HG02623 (cell line): Measurements from ENCODE around the gene KIR3DL2.
"Not testable (repeated sequence)": the region's sequence is repeated elsewhere in the genome, so short reads cannot be mapped to it uniquely, and the experiment has no call there.

Source experiments
- ATAC-seq: cut with Tn5 transposase; IDR thresholded peaks from one replicate; pipeline ENCODE4 v1.9.1; 2021; ENCODE audit warnings: moderate library complexity; ENCODE audit not compliant: unreplicated experiment

Gene KIR3DL2

DNA sequence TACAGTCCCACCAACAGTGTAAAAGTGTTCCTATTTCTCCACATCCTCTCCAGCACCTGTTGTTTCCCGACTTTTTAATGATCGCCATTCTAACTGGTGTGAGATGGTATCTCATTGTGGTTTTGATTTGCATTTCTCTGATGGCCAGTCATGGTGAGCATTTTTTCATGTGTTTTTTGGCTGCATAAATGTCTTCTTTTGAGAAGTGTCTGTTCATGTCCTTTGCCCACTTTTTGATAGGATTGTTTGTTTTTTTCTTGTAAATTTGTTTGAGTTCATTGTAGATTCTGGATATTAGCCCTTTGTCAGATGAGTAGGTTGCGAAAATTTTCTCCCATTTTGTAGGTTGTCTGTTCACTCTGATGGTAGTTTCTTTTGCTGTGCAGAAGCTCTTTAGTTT is 13.2 kb downstream of the KIR3DL2 start:
- not testable (repeated sequence) for ATAC-seq

DNA sequence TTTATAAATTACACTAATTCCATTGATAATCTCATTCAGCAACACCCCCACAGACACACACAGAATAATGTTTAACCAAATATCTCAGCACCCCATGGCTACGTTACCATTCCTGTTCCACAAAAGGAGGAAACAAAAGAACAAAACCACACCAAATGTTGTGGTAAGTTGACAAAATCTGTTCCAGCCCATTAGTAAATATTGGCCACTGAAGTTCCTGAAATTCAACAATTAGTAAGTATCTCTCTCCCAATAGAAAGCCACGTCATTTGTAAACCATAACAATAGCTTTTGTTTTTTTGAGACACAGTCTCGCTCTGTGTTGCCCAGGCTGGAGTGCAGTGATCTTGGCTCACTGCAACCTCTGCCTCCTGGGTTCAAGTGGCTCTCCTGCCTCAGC is 21.5 kb downstream of the KIR3DL2 start:
- ATAC-seq: no peak

DNA sequence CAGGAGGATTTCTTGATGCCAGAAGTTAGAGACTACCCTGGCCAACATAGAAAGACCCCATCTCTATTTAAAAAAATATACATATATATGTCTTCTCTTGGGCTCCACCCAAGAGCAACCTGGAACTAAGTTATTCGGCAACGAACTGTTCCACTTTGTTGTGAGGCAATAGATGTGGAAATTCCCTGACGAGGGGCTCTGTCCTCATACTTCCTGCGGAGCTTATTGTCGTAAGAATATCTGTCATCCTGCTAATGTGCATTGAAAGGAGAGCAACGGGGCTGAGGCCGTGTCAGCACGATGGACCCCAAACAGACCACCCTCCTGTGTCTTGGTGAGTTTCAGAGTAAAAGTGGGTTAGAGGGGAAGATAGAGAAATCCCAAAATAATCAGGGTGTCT is 23.7 kb downstream of the KIR3DL2 start, which contains the start of gene FCAR:
Gene FCAR, plus strand, starts transcription at position 246 of the 400 bp plus-strand sequence. Its CDS starts 55 bp downstream, at position 301.
- ATAC-seq: no peak

DNA sequence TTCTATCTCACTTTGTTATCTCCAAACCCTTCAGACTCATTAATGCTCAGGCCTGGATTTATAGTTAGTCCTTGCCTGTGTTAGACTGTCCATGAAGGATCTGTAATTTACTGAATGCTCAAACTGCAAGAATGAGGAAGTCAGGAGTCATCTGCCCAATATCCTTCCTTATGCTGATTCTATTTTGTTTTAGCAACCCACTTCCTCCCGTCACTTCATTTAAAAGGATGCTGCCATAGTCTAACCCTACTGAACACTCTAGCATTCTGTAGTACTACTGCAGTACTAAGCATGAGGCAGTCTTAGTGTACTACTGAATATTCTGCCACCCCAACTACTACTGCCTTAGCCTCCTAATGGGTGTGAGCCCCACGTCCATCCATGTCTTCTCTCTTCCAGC is 25.3 kb downstream of the KIR3DL2 start:
- no peak for ATAC-seq

DNA sequence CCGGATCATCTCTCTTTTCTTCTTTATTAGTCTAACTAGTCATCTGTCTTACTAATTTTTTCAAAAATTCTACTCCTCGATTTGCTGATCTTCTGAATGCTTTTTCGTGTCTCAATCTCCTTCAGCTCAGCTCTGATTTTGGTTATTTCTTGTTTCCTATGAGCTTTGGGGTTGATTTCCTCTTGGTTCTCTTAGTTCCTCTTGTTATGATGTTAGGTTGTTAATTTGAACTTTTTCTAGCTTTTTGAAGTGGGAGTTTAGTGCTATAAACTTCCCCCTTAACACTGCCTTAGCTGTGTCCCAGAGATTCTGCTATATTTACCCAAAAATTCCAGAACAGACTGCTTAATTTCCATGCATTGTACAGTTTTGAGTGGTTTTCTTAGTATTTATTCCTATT is 27.2 kb downstream of the KIR3DL2 start:
- ATAC-seq: no peak

DNA sequence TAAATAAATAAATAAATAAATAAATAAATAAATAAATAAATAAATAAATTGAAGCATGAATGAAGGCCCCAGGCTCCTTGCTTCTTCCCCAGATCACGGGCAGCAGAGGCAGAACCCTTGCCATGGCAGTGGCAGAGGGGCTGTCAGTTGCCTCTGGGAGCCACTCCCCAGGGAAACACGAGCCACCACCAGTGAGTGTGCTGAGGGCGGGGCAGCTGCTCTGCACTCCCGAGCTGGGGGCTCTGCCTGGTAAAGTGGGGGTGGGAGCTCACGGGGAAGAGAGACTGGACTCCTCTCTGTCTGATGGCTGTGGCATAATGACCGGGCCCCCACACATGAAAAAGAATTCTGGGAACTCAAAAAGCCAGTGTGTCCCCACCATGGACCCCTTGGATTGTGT is 31.6 kb downstream of the KIR3DL2 start:
- no peak for ATAC-seq

DNA sequence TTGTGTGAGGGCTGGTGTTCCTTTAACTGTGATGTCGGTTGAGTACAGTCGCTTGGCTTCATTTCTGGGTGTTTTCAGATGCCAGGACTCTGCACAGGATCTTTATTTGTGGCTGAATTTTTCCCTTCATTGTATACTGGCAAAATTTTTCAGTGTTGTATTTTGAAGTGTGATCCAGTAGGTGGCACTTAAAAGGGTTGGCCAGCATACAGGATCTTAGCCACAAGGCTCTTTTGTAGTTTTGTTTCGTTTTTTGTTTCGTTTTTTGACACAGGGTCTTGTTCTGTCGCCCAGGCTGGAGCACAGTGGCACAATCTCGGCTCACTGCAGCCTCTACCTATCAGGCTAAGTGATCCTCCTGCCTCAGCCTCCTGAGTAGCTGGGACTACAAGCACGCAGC is 32.5 kb downstream of the KIR3DL2 start:
- ATAC-seq: no peak

DNA sequence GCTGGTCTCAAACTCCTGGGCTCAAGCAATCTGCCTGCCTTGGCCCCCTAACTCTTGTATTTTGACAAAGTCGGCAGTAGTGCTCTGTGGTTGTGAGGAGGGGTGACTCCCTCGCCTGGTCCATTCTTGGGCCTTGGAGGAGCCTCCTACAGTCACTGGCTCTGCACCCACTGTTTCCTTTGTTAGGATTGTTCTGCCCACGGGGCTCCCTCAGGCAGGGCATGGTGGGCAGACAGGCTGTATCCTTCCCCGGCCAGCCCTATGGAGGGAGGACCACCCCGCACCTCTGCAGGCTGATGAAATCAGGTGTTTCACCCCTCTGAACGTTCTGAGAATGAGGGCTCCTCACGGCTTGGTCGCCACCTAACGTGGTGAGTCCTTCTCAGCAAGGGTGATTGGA is 33.0 kb downstream of the KIR3DL2 start:
- no peak for ATAC-seq

DNA sequence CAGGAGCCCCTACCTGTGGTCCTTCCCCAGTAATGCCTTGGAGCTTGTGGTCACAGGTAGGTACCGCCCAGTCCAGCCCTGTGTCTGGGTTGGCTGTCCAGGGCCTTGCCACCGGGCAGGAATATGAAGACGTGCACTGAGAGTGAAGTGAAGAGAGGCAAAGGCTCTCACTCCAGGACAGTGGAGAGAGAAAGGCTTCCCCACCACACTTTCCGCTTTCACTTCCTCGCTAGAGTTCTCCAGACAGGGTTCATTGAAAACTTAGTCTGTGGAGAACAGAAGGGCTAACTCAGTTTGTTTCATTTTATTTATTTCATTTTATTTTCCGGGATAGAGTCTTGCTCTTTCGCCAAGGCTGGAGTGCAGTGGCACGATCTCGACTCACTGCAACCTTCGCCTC is 38.0 kb downstream of the KIR3DL2 start:
- ATAC-seq: no peak

DNA sequence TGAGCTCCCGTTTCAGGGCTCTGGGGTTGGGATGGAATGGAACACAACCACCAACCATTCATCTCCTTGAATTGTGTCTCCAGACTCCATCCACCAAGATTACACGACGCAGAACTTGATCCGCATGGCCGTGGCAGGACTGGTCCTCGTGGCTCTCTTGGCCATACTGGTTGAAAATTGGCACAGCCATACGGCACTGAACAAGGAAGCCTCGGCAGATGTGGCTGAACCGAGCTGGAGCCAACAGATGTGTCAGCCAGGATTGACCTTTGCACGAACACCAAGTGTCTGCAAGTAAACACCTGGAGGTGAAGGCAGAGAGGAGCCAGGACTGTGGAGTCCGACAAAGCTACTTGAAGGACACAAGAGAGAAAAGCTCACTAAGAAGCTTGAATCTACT is 39.3 kb downstream of the KIR3DL2 start:
- no peak for ATAC-seq

DNA sequence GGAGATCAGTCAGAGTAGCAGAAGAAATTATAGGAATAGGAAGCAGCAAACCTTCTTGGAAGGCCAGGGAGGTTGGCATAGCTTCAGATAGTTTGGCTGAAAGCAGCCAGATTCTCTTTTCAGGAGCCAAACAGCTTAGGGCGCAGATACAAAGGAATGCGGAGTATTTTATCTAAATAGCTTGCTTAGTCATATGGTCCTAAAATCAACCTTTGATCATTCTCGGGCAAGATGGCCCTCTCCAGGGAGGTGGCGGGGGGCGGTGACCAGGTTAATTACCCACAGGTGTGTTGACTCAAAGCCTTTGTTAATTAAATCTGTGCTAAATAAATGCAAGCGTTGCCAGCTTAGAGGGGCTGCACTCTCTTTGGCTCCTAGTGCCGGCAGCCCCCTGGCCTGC is 43.2 kb downstream of the KIR3DL2 start:
- ATAC-seq: no peak

DNA sequence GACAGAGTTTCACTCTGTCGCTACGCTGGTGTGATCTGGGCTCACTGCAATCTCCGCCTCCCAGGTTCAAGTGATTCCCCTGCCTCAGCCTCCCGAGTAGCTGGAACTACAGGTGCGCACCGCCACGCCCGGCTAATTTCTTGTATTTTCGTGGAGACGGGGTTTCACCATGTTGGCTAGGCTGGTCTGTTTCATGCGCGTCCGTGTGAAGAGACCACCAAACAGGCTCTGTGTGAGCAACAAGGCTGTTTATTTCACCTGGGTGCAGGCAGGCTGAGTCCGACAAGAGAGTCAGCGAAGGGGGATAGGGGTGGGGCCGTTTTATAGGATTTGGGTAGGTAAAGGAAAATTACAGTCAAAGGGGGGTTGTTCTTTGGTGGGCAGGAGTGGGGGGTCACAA is 43.9 kb downstream of the KIR3DL2 start:
- not testable (repeated sequence) for ATAC-seq

DNA sequence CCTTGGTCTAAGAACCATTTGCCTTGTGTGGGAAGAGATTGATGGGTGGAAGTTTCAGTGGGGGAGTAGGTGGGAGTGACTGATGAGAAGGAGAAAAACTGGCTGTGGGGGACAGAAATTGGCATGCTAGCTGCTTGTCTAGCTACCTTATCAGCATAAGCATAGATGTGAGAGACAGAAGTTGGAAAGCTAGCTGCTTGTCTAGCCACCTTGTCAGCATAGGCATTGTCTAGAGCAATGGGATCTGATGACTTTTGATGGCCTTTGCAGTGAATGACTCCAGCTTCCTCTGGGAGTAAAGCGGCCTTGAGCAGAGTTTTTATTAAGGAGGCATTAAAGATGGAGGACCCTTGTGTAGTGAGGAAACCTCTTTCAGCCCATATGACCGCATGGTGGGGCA is 45.8 kb downstream of the KIR3DL2 start:
- ATAC-seq: no peak

DNA sequence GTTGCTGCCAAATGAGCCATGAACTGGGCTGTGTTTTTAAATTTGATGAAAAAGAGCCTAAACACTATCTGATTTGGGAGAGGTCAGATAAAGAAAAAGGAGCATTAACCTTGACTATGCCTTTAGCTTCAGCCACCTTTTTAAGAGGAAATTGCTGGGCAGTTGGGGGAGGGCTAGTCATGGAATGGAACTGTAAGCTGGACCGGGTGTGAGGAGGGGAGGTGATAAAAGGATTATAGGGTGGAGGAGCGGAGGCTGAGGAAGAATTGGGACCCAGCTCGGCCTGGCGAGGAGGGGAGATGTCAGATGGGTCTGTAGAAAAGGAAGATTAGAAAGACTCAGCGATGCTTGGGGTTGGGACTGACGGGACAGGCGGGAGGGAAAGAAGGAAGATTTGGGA is 48.4 kb downstream of the KIR3DL2 start:
- not testable (repeated sequence) for ATAC-seq

DNA sequence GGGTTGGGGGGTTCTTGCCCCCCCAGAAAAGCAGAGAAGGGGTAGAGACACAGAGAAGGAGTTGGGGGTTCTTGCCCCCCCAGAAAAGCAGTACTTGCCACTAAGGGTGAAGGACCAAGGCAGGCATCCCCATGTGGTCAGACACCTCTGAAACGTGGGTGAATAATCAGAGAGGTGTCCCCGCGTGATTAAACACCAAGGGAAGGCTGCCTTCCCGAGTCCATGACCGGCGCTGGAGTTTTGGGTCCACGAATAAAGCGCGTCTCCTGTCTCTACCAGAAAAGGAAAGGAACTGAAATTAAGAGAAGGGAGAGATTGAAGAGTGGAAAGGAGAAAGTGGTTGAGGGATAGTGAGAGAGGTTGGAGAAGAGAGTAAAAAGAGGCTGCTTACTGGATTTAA is 49.4 kb downstream of the KIR3DL2 start:
- ATAC-seq: not testable (repeated sequence)

DNA sequence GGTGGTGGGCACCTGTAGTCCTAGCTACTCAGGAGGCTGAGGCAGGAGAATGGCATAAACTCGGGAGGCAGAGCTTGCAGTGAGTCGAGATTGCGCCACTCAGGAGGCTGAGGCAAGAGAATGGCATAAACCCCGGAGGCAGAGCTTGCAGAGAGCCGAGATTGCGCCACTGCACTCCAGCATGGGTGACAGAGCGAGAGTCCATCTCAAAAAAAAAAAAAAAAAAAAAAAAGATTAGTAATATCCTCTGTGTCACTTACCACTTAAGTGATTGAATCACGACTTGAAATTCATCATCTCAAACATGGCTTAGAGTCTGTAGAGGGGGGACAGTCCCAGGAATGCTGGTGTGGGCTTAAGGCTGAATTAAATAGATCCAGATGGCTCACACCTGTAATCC is 50.9 kb downstream of the KIR3DL2 start:
- not testable (repeated sequence) for ATAC-seq

DNA sequence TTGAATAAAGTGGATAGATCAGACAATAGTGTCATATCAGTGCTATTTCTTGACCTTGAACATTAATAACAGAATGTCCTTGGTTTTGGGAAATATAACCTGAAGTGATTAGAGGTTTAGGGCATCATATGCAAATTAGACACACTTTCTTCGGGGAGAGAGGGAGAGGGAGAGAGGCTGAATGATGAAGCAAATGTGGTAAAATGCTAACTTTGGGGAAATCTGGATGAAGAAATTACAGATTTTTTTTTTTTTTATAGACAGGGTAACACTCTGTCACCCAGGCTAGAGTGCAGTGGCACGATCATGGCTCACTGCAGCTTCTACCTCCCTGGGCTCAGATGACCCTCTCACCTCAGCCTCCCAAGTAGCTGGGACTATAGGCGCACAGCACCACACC is 51.8 kb downstream of the KIR3DL2 start:
- no peak for ATAC-seq

DNA sequence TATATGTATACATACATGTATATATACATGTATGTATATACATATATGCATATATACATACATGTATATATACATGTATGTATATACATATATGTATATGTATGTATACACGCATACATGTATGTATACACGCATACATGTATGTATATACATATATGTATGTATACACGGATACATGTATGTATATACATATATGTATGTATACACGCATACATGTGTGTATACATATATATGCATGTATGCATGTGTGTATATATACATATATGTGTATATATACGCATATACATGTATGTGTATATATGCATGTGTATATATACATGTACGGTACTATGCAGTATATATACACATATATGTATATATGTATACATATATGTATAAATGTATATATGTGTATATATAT is 53.1 kb downstream of the KIR3DL2 start:
- no peak for ATAC-seq

DNA sequence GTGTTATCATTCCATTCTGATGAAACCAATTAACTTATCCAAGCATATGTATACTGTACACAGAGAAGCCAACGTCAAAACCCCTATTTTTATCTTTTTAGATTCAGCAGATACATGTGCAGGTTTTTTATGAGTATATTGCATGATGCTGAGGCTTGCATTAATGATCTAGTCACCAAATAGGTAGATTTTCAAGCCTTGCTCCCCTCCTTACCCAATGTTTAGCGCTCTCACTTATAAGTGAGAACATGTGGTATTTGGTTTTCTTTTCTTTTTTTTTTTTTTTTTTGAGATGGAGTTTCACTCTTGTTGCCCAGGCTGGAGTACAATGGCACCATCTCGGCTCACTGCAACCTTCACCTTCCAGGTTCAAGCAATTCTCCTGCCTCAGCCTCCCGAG is 54.0 kb downstream of the KIR3DL2 start:
- not testable (repeated sequence) for ATAC-seq

DNA sequence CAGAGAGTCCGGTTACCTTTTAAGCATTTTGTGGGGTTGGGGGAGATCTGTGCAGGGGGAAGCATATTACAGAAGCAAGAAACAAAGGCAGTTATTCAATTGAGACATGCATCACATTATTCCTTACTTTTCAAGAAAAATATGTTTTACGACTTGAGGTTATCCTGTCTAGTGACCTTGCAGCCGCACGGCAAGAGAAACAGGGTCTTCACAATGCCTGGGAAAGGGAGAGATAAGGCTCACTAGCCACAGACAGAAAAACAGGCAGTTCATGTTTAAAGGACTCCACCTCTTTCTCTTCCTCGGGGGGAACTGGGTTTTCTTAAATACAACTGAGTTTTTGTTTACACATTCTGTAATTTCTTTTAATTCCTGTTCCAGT is 55.2 kb downstream of the KIR3DL2 start:
- no peak for ATAC-seq

DNA sequence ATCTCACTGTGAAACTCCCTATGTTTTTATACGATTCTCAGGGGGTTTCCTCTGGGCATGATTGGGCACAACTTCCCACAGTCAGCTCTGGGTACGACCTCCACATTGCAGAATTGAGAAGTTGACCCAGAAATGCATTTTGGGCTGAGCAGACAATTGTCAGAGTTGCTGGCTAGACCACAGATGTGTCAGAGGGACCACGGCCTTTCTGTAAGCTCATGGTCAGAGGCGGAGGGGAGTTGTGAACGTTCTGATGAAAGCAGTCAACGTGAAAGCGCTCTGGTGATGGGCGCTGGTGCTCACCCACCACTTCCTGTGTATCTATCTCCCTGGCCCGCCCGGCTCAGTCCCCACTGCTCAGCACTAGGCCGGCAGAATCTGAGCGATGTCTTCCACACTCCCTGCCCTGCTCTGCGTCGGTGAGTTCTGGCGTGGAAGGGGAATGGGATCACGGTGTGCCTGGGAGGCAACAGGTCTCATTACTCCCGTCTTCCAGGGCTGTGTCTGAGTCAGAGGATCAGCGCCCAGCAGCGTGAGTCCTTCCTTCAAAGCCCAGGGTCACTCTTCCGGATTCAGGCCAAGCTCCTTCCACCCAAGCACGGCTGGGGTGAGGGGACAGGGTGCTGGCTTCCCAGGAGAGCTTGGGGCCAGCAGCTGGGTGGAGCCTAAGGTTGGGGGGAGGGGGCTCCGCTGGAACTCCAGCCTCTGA is 55.7 kb downstream of the KIR3DL2 start, which contains the start of gene NCR1:
Gene NCR1, plus strand, starts transcription at position 346 of the 709 bp plus-strand sequence. Its CDS starts 40 bp downstream, at position 386.
- no peak for ATAC-seq

DNA sequence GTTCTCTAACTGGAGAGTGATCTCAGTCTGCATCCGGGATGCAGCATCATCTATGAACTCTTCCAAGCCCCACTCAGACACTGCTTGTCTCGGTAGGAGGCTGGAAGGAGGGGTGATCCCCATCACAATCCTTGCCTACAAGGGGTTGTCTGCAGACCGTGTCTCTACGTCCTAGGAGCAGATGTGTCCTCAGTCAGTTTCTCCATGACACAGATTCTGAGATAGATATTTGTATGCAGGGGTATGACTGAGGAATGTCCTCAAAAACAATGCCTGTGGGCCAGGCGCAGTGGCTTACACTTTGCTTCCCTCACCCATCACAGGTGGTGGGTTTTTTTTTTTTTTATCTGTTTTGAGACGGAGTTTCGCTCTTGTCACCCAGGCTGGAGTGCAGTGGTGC is 56.6 kb downstream of the KIR3DL2 start:
- ATAC-seq: no peak

DNA sequence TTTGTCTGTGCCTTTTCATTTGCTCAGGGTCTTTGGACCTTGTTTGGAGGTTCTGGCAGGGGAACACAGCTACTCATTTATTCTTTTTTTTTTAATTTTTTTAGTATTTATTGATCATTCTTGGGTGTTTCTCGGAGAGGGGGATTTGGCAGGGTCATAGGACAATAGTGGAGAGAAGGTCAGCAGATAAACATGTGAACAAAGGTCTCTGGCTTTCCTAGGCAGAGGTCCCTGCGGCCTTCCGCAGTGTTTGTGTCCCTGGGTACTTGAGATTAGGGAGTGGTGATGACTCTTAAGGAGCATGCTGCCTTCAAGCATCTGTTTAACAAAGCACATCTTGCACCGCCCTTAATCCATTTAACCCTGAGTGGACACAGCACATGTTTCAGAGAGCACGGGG is 57.7 kb downstream of the KIR3DL2 start:
- ATAC-seq: not testable (repeated sequence)
